ENCODE results near the gene PHLPP1.

PHLPP1 gene

GRCh38 chr18:62759704-62760402, 44.5 kb downstream of the PHLPP1 start:
- in situ Hi-C loops (cut with MboI; ENCODE audit: low pct_unique_long_range_greater_than_20kb, low sequenced_read_pairs, unreplicated experiment), result no loop called here
- DNase-seq (ENCODE audit: low spot score), result no peak
- TF ChIP-seq CTCF (IDR thresholded peaks at IDR 0.05; ENCODE audit: extremely low read depth, insufficient read depth, missing control alignments), result no peak

GRCh38 chr18:62760403-62760734, 45.0 kb downstream of the PHLPP1 start:
- in situ Hi-C loops (cut with MboI; ENCODE audit: low pct_unique_long_range_greater_than_20kb, low sequenced_read_pairs, unreplicated experiment), result no loop called here
- no peak for TF ChIP-seq CTCF (IDR thresholded peaks at IDR 0.05; ENCODE audit: extremely low read depth, insufficient read depth, missing control alignments)
- no peak for DNase-seq (ENCODE audit: low spot score)

- no peak for DNase-seq (ENCODE audit: low spot score)
- in situ Hi-C loops (cut with MboI; ENCODE audit: low pct_unique_long_range_greater_than_20kb, low sequenced_read_pairs, unreplicated experiment), result no loop called here
Measured at GRCh38 chr18:62763101-62763521, 47.8 kb downstream of the PHLPP1 start.

GRCh38 chr18:62766266-62766665, 50.9 kb downstream of the PHLPP1 start:
- no peak for DNase-seq (ENCODE audit: low spot score)
- in situ Hi-C loops (cut with MboI; ENCODE audit: low pct_unique_long_range_greater_than_20kb, low sequenced_read_pairs, unreplicated experiment), result no loop called here
- no peak for TF ChIP-seq CTCF (IDR thresholded peaks at IDR 0.05; ENCODE audit: extremely low read depth, insufficient read depth, missing control alignments)

More at GRCh38 chr18:62763101-62763521, 47.8 kb downstream of the PHLPP1 start:
- TF ChIP-seq CTCF (IDR thresholded peaks at IDR 0.05; ENCODE audit: extremely low read depth, insufficient read depth, missing control alignments), result no peak

GRCh38 chr18:62767321-62767720, 52.0 kb downstream of the PHLPP1 start:
- no peak for DNase-seq (ENCODE audit: low spot score)
- TF ChIP-seq CTCF (IDR thresholded peaks at IDR 0.05; ENCODE audit: extremely low read depth, insufficient read depth, missing control alignments), result no peak
- in situ Hi-C loops (cut with MboI; ENCODE audit: low pct_unique_long_range_greater_than_20kb, low sequenced_read_pairs, unreplicated experiment), result no loop called here

GRCh38 chr18:62767836-62768557, 52.7 kb downstream of the PHLPP1 start:
- DNase-seq (ENCODE audit: low spot score), result no peak
- no peak for TF ChIP-seq CTCF (IDR thresholded peaks at IDR 0.05; ENCODE audit: extremely low read depth, insufficient read depth, missing control alignments)
- in situ Hi-C loops (cut with MboI; ENCODE audit: low pct_unique_long_range_greater_than_20kb, low sequenced_read_pairs, unreplicated experiment), result no loop called here
